Tibial nerve (tissue), 4 donors: Measurements from ENCODE around the gene HGFAC. TPM values are rescaled to one million over a fixed set of nuclear protein-coding genes. Genes with fewer than 3 reads are reported as not detected.
"Not testable (repeated sequence)": the region's sequence is repeated elsewhere in the genome, so short reads cannot be mapped to it uniquely, and the experiment has no call there.

Experiments
- DNase-seq, 2 donors: peaks; one replicate each; pipeline ENCODE4 v3.0.0-alpha.2; 2019; ENCODE audit warnings: low spot score in 2 of 2
- H3K27ac ChIP-seq, 4 donors: fragments of 200-600 bp; sonication (generic) in 3 of 4; one replicate each; pipeline ENCODE4 v1.5.1; 2017 to 2019; ENCODE audit warnings: mild to moderate bottlenecking in 1 of 4
- H3K27me3 ChIP-seq, 2 donors: fragments of 200-600 bp; sonication (generic) in 1 of 2; one replicate each; pipeline versions ENCODE4 v1.5.1 to v1.6.0; 2017 to 2019
- H3K36me3 ChIP-seq, 3 donors: fragments of 200-600 bp; sonication (generic); one replicate each; pipeline ENCODE4 v1.5.1; 2018 to 2019
- H3K4me1 ChIP-seq, 4 donors: fragments of 200-600 bp; sonication (generic) in 3 of 4; one replicate each; pipeline ENCODE4 v1.5.1; 2017 to 2019
- H3K4me3 ChIP-seq, 4 donors: fragments of 200-600 bp; sonication (generic) in 3 of 4; one replicate each; pipeline ENCODE4 v1.5.1; 2017 to 2019; ENCODE audit warnings: mild to moderate bottlenecking in 1 of 4, moderate library complexity in 1 of 4
- H3K9me3 ChIP-seq, 4 donors: fragments of 200-600 bp; sonication (generic) in 3 of 4; one replicate each; pipeline ENCODE4 v1.5.1; 2017 to 2019
- CTCF ChIP-seq, 5 experiments: fragments of 200-600 bp in 3 of 5; fragments of 450-650 bp in 2 of 5; sonication (generic) in 3 of 5; IDR thresholded peaks; one replicate each; pipeline ENCODE4 v1.5.1; 2016 to 2019; ENCODE audit warnings: antibody characterized with exemption in 5 of 5, mild to moderate bottlenecking in 3 of 5, moderate library complexity in 2 of 5
- EP300 ChIP-seq, 2 donors: sonication (generic); formaldehyde crosslinking; IDR thresholded peaks; one replicate each; pipeline ENCODE4 v1.6.1; 2017; ENCODE audit warnings: antibody characterized with exemption in 2 of 2, mild to moderate bottlenecking in 1 of 2
- POLR2A ChIP-seq, 2 donors: fragments of 450-650 bp; IDR thresholded peaks; one replicate each; pipeline ENCODE4 v1.6.1; 2017; ENCODE audit warnings: antibody characterized with exemption in 2 of 2, mild to moderate bottlenecking in 2 of 2, moderate library complexity in 2 of 2
- WGBS, 2 donors: methylation state at CpG; one replicate each; pipeline ENCODE4 v1.1.5; 2018; 5-methylcytosine and 5-hydroxymethylcytosine counted together
- total RNA-seq, 4 donors: library from RNA; depleted of rRNA; stranded (reverse); fragments of >200 nt; gene quantifications; one replicate each; pipeline ENCODE4 v1.1.0, GENCODE V29; 2016

The HGFAC gene
- total RNA-seq, 4 donors from 2014 or later = not detected

- H3K27ac ChIP-seq = no peak overlapping the region
- H3K27me3 ChIP-seq = peaks cover 0 to 11% of the 10 kb centered on the region in 2 donors
- H3K9me3 ChIP-seq = peaks cover 0 to 25% (median 6%) of the 10 kb centered on the region in 4 donors
- TF ChIP-seq EP300 (IDR thresholded peaks at IDR 0.05) (no peak), CTCF (IDR thresholded peaks at IDR 0.05) (no peak), POLR2A (IDR thresholded peaks at IDR 0.05) (no peak)
- WGBS, 2 donors = 67 to 68% methylated on average over 6 of the region's 6 CpGs
- no peaks in the 10 kb centered on the region for H3K36me3 ChIP-seq
- peaks cover 0 to 6% (median under 1%) of the 10 kb centered on the region in 4 donors for H3K4me1 ChIP-seq
- DNase-seq = no peak
- no peak overlapping the region for H3K4me3 ChIP-seq
Measured at GRCh38 chr4:3458371-3458770, 16.6 kb downstream of the HGFAC start.

DNA sequence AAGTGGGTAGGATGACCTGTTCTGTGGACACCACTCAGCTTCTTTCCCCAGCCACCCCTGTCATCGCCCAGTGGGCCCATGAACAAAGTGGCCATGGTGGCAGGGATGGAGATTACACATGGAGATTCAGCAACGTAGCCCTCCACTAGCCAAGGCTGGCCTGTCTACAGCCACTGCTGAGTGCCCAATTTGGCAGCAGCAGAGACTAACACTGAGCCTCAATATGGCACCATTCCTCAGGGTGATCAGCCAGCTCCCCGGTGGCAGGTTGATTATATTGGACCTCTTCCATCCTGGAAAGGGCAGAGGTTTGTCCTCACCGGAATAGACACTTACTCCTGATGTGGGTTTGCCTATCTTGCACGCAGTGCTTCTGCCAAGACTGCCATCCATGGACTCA lies 17.4 kb downstream of the HGFAC start:
- H3K27ac ChIP-seq, H3K4me3 ChIP-seq, H3K36me3 ChIP-seq, DNase-seq: not testable (repeated sequence)
- peaks cover 0 to 25% (median 6%) of the 10 kb centered on the region in 4 donors for H3K9me3 ChIP-seq
- H3K27me3 ChIP-seq = peaks cover 0 to 19% of the 10 kb centered on the region in 2 donors
- peaks cover 0 to 12% (median 3%) of the 10 kb centered on the region in 4 donors for H3K4me1 ChIP-seq
- 93 to 98% methylated on average over 5 of the region's 5 CpGs for WGBS, 2 donors

DNA sequence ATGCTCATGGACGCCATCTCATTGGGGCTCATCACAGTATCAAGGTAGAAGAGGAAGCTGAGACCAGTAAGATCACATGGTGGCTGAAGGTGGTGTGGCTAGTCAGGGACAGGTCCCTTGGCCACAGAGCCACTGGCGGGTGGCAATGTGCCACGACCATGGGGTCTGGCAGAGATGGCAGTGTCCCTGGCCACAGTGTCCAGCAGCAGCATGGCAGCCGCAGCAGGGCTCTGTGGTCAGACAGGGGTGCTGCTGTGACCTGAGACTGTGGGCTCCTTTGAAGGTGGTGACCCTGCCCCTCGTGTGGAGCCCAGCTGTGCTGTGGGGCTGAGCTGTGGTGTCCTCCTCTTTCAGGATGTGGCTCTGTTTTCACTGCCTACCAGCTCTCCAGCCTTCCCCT lies 19.2 kb downstream of the HGFAC start:
- H3K4me1 ChIP-seq = peaks cover 0 to 12% (median 3%) of the 10 kb centered on the region in 4 donors
- H3K9me3 ChIP-seq = peaks cover 0 to 10% (median under 1%) of the 10 kb centered on the region in 4 donors
- no peak for TF ChIP-seq POLR2A (IDR thresholded peaks at IDR 0.05)
- no peak for TF ChIP-seq CTCF (IDR thresholded peaks at IDR 0.05)
- TF ChIP-seq EP300 (IDR thresholded peaks at IDR 0.05) = no peak
- H3K27me3 ChIP-seq = peaks cover 0 to 29% of the 10 kb centered on the region in 2 donors
- DNase-seq = no peak
- no peak overlapping the region for H3K4me3 ChIP-seq
- H3K36me3 ChIP-seq = no peaks in the 10 kb centered on the region
- 78 to 90% methylated on average over 5 of the region's 5 CpGs for WGBS, 2 donors
- no peak overlapping the region for H3K27ac ChIP-seq

GRCh38 chr4:3461515-3462291 lies 19.9 kb downstream of the HGFAC start:
- Histone ChIP-seq H3K27me3 (peaks cover 0 to 36% of the 10 kb centered on the region in 2 donors), H3K9me3 (peaks cover 0 to 2% (median 0%) of the 10 kb centered on the region in 4 donors), H3K4me1 (peaks cover 0 to 12% (median 3%) of the 10 kb centered on the region in 4 donors), H3K4me3 (no peak overlapping the region), H3K27ac (no peak overlapping the region), H3K36me3 (no peaks in the 10 kb centered on the region)
- WGBS, 2 donors = 65 to 77% methylated on average over 16 to 21 of the region's 25 CpGs
- TF ChIP-seq CTCF (IDR thresholded peaks at IDR 0.05) (no peak), EP300 (IDR thresholded peaks at IDR 0.05) (no peak), POLR2A (IDR thresholded peaks at IDR 0.05) (no peak)
- DNase-seq = no peak

DNA sequence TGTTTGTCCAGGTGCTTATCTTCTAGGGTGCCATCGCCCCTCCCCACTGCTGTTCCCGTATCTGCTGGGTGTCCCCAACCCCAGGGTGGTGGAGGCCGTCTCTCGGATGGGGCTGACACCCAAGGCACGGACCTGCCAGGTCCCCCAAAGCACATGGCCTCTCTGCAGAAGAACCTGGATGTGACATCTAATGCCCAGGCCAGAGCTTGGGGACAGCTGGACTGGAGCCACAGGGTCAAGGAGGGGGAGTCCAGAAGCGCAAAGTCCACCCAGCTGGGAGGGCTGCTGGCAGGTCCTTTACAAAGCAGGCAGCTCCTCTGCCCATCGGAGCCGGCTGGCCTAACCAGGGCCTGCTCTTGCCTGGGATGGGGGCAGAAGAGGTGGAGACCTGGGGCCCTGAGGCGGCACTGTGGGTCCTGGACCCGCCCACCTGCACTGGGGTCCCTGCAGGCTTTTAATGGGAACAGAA lies 20.6 kb downstream of the HGFAC start:
- 81 to 85% methylated on average over 9 of the region's 10 CpGs for WGBS, 2 donors
- Histone ChIP-seq H3K27ac (no peak overlapping the region), H3K9me3 (no peaks in the 10 kb centered on the region), H3K4me3 (no peak overlapping the region), H3K27me3 (peaks cover 0 to 40% of the 10 kb centered on the region in 2 donors), H3K4me1 (peaks cover 0 to 12% (median 3%) of the 10 kb centered on the region in 4 donors), H3K36me3 (no peaks in the 10 kb centered on the region)
- TF ChIP-seq POLR2A (IDR thresholded peaks at IDR 0.05) (no peak), CTCF (IDR thresholded peaks at IDR 0.05) (no peak), EP300 (IDR thresholded peaks at IDR 0.05) (no peak)
- no peak for DNase-seq
